IPS DF 19.7 (cell line): ENCODE results near the gene ATP6V1F.

Source experiments
- DNase-seq: peaks from one replicate; pipeline ENCODE4 v3.0.0-alpha.2; 2013; ENCODE audit warnings: low read depth, low spot score

Gene ATP6V1F, protein sequence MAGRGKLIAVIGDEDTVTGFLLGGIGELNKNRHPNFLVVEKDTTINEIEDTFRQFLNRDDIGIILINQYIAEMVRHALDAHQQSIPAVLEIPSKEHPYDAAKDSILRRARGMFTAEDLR

DNA sequence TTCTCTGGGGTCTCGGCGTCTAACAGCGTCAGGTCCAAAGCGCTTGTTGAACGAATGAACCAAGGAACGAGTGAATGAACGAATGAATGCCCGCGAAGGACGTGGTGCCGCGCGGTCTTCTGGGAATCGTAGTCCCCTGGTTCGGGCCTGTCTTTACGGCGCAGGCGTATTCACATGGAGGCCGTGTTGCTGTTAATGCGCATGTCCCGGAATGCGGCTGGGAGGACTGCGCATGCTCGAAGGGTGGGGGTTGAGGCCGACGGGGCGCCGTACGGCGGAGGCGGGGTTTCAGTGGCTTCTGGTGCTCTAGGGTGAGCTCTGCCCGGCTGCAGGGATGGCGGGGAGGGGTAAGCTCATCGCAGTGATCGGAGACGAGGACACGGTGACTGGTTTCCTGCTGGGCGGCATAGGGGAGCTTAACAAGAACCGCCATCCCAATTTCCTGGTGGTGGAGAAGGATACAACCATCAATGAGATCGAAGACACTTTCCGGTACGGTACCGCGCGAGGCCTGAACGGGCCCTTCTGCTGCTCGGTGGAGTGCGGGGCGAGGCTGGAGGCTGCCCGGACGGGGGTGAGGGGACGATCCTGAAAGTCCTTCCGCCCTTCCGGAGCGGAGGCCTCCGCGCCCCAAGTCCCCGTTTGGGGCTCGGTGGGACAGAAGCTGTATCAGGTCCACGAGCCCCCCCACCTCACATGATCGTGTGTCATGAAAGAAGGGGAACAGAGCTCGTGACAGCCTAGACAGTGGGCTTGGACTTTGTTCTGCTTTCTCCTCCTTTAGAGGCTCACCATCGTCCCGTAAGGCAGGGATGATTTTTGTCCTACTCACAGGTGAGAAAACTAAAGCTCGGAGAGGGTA lies at the start of gene ATP6V1F:
Gene ATP6V1F (plus strand): TSS at position 286 of the 862 bp plus-strand sequence. CDS start 49 bp downstream, at position 335.
- DNase-seq = peak; percentile 90

DNA sequence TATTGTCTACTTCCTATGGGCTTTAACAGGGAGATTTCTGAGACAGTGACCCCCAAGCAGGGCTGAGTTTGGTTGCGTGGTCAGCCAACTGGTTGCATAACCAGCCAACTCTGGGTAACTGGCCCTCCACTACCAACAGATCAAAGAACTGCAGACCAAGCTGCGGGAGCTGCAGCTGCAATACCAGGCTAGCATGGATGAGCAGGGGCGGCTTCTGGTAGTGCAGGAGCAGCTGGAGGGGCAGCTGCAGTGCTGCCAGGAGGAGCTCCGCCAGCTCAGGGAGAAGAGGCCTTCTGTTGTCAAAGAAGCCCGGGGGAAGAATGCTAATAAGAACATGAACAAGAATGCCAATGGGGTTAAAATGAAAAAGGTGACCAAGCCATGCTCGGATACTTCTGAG lies 48.2 kb upstream of the ATP6V1F start:
- no peak for DNase-seq

DNA sequence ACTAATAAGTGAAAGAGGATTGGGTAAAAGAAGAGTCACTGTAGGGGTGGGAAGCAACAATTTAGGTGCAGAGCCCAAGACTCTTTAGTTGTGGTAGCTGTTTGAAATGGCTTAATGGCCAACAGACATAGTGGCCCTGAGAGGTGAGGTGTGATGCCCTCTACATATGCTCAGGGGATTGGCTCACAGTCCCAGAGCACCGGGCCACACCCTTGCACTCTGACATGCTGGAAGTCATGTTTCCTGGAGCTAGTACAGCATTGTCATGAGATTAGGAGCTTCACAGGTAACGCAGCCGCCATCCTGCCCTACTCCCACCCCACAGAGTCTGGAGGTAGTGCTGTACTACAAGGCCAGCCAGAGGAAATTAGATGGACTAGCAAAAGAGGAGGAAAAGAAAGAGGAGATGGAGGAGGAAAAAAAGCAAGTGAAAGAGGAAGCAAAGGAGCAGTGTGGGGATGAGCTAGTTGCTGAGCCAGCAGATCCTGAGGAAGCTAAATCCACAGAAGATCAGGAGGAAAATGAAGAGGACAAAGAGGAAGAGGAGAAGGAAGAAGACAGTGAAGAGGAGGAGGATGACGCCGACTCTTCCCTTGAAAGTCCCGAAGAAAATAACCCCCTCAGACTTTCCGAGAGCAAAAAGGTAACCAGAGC lies 47.2 kb upstream of the ATP6V1F start:
- DNase-seq = no peak

DNA sequence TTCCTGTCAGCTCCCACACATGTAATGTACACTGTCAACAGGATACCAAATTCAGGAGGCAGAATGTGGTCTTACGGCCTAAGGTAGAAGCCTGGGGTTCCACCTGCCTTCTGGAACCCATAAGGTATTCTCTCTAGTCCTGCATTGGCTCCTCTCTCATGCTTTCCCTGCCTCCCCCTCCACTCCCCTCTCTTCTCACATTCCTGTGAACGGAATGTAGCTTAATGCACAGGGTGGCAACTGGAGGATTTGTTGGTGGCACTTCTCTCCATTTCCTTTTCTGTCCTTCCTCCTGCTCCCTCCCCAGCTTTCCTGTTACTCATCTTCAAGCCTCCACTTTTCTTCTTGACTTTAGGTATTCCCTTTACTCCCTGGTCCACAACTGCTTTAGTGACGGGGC lies 44.0 kb upstream of the ATP6V1F start:
- DNase-seq = no peak

DNA sequence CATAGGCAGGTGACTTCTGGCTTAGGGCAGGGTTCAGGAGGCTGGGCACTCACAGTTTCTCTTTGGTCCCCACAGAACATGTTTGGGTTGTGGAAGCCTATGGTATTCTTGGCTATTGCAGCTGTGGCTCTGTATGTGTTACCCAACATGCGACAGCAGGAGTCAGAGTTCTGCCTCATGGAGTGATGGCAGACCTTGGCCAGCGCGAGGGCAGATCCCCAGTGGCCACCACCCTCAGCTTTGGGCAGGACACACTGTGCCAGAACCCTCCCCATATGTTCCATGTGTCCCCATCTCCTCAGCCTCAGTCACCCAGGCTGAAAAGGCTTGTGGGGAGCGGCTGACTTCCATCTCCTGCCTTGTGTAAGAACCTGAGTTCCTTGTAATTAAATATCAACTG lies 40.9 kb upstream of the ATP6V1F start:
- no peak for DNase-seq

DNA sequence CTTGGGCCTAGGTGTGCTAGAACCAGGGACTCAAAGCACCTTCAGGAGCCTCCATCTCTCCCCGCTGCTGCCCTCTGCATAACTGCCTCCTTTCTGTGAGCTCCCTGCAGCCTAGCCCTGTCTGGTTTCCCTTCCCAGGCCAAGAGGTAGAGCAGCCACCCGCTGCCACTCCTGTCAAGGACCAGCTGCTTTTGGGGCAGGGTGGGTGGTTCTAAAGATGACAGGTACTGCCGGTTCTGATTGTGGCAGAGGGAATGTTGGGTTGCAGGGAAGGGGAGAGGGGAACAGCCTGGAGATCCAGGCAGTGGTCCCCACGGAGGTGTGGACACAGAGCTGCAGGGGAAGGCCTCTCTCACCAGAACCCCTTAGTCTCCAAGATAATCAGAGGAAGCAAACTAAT lies 36.1 kb upstream of the ATP6V1F start:
- no peak for DNase-seq

DNA sequence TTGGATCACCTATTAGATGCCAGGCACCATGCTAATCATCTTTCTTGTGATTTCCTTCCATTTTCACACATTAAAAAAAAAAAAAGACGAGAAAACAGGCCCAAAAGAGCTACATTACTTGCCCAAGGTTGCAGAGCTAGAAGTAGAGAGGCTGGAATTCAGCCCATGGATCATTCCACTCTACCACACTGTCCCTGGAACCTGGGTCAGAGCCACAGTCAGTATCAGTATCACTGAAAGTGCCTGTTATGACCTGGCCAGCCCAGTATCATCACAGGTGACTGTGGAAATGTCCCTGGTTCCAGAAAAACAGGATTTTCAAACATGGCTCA lies 35.8 kb upstream of the ATP6V1F start:
- DNase-seq = no peak

DNA sequence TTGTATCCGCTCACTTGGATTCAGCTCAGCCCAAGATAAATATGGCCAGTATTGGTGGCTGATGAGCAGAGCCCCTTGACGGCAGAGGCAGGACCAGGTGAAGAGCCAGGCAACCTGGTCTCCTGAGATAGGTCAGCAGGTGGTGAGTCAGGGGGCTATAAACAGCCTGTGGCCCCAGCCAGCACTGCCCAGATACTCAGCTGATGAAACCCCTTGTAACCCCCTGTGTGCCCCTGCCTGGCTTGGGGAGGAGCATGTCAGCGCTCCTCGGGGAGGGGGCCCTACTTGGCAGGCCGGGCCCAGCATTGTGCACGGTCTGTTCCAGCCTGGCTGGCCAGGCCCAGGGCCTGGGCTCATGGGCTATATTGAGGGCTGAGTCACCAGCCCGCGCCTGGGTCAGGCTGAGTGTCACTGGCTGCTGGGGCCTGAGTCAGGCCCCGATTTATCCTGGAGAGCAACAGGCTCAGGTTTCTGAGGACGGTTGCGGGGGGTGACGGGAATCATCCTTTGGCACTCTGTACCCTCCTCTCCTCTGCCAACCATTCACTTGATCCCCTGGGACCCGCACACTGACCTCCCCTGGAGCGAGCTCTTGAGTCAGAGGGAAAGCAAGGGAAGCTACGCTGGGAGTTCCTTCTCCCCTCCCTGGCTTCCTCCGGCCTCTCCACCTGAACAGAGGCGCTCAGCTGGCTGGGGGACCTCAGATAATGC lies 35.3 kb upstream of the ATP6V1F start:
- no peak for DNase-seq

DNA sequence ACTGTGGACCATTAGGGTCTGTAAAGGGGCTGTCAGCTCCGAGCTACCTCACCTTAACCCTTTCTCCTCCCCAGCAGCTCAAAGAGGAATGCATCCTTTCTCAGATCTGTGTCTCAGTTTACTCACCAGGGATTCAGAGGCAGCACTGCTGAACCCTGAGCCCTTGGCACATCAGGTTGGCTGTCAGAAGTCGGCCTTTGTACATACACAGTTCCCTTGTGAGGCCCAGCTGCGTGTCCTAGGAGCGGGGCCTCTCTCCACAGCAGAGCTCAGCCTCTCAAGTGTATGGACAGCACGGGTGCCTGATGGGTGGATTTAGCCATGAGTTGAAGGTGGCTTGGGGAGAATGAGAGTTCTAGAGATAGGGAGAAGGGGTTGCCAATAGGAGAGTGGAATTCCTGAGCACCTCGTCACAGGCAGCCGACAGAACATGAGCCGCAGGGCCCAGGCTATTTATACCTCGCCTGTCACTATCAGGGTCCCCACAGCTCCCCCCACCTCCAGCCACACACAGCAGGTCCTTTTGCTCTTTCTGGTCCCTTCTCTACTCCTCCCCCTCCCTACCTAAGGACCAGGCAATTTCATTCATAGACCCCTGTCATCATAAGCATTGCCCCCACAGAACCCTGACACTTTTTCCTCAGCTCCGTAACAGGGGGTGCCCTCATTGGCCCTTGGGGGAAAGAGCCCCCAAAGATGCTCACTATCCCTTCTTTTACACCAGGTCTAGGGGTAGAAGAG lies 34.5 kb upstream of the ATP6V1F start:
- DNase-seq = no peak

DNA sequence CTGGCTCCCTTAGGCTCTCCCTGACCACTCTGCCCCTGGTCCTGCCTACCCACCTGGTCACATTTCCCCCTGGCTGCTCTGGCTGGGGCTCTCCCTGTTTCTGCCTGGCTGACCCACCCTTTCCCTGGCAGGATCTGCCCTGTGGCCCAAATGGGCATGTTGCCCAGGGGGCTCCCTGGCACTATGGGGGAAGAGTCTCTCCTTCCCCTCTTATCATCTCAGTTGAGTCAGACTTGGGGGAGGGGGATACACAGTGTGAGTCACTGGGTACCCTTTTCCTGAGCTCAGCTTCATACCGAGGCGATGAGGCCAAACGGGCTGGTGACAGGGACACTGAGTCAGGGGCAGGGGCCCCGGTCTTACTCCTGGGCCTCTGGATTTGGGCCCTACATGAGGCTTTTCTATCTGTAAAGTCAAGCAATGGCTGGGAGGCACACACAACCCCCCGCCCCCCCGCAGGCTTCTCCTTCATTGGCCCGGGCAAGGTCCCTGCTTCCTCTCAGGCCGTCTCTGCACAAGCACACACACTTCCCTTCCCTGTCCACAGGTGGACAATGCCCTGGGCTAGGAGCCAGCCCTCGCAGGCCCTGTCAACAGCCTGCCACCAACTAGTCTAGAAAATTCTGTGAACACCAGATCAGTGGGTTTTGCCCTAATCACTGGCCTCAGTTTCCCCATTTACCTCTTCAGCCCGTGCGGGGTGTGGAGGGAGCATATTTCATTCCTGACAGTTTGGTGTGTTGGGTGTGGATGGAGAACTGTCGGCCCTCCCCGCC lies 33.1 kb upstream of the ATP6V1F start:
- DNase-seq = no peak

DNA sequence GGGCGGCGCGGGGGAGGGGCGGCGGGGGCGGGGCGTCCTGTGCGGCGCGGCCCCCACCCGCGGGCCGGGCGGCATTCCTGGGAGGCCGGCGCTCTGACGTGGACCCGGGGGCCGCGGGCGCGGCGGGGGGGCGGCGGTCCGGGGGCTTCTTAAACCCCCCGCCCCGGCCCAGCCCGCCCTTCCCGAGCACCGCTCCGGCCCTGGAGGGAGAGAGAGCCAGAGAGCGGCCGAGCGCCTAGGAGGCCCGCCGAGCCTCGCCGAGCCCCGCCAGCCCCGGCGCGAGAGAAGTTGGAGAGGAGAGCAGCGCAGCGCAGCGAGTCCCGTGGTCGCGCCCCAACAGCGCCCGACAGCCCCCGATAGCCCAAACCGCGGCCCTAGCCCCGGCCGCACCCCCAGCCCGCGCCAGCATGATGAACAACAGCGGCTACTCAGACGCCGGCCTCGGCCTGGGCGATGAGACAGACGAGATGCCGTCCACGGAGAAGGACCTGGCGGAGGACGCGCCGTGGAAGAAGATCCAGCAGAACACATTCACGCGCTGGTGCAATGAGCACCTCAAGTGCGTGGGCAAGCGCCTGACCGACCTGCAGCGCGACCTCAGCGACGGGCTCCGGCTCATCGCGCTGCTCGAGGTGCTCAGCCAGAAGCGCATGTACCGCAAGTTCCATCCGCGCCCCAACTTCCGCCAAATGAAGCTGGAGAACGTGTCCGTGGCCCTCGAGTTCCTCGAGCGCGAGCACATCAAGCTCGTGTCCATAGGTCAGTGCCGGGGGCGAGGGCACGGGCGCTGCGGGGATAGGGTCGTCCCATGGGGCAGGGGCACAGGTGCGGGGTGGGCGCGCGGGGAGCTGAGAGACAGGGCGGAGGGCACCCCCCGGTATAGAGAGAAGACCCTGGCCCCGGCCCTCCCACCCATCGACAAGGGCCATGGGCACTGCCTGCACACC lies 32.2 kb upstream of the ATP6V1F start, which contains the start of gene FLNC:
Gene FLNC (plus strand): TSS at position 176 of the 947 bp plus-strand sequence. CDS start 232 bp downstream, at position 408.
- DNase-seq = no peak

DNA sequence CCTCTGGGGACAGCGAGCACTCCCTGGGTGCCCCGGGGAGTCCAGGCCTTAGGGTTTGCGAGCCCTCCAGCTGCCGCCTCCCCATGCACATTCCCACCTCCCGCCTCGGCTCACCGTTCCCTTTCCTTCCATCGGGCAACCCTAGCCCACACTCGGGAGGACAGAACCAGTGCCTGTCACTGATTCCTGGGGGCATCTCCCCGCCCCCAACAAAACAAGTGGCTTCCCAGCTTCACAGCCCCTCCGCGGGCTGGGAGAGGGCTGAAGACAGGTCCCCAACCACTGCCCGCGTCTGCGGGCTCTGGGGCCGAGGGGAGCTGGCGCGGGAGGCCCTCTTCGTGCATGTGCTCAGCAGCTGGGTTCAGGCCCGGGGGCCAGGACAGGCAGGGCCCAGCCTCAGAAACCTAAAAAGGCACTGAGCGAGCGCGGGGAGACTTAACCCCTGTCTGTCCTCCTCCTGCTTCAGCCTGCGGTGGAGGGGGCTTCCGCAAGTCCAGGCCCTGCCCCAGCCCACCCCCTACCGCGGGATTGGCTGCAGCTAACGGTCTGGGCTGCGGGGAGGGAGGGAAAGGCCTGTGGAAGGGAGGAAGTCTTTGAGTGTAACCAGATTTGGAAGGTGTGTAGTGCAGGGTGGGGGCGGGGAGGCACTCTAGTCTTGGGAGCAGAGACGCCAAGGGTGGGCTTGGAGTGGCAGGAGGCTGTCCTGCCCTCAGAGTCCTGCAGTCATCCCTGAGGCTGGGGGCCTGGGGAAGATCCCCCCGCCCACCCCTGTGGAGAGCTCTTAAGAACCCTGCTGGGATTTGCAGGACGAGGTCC lies 31.3 kb upstream of the ATP6V1F start:
- DNase-seq = no peak

DNA sequence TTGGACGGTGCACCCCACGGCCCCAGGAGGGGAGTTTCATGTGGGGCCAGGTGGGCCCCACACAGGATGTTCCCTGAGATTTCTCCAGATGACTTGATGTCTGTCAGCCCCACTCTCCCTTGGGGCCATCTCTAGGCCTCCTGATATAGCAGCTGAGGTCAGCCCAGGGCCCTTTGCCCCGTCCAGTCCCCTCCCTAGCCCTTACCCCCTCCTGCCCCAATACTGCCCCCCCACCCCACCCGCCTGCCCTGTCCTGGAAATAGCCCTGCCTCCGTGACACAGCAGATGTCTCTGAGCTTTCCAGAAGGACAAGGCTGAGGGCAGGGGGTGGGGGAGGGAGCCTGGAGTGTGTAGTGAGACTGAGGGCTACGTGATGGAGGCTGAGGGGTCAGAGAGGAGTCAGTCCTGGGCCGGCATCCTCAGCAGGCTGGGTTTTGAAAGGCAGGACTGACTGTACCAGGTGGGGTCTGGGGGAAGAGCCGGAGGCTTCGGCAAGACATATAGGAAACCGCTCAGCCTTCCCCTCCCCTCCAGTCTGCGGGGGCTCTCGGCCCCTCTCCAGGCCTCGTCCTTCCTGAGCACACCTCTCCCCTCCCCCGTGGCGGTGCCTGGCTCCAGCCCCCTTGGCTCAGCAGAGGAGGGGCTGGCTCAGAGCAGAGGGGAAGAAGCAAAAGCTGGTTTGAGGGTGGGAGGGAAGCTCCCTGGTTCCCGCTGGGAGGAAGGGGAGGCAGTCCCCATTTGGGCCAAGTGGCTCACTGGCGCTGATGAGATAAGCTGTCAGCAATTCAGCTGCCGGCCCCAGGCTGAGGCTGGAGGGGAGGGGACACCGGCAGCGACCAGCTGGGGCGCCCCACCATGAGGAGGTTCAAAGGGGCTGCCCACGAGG lies 30.4 kb upstream of the ATP6V1F start:
- peak; percentile 56 for DNase-seq

DNA sequence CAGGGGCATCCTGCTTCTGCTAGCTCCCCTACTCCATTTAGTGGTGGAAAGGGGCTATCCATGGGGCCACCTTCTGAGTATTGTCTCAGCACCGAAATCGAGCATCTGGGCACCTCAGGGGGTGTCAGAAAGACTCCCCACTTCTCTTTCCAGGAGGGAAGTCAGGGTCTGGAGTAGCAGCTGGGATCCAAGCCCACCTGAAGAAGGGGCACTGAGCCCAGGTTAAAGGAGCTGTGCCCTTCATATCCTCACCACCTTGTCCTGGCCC lies 29.8 kb upstream of the ATP6V1F start:
- DNase-seq = no peak

DNA sequence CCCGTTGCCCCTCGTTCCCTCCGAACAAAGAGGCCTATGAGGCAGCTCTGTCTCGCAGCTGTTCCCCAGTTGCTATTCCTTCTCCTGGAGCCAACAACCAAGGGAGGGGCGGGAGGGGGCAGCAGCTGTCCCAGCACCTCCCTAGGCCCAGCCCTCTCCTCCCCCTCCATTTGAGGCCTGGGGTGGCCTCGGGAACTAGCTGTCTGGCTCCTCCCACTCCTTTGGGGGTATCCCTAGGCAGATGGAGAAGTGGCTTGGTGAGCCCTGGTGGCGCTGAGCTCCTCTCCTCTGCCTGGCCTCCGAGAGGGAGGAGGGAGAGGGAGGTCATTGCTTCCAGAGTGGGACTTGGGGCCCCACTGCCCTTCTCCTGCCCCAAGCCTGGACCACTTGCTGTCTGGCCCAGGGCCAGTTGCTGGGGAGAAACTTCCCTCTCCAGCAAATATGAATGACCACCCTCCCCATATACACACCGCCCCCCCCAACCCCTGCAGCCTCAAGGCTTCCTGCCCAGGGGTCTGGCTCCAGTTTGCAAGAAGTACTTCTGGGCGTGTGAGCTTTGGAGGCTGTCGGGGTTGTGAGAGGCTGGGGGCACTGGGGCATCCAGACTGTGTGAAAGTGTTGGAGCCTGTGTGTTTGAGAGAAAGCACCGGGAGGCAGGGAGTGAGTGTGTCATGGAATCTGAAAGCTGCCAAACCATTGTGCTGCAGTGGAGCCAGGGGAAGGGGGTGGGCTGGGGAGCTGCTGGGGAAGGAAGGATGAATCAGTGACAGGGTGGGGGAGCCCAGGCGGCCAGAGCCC lies 29.3 kb upstream of the ATP6V1F start:
- DNase-seq = no peak

DNA sequence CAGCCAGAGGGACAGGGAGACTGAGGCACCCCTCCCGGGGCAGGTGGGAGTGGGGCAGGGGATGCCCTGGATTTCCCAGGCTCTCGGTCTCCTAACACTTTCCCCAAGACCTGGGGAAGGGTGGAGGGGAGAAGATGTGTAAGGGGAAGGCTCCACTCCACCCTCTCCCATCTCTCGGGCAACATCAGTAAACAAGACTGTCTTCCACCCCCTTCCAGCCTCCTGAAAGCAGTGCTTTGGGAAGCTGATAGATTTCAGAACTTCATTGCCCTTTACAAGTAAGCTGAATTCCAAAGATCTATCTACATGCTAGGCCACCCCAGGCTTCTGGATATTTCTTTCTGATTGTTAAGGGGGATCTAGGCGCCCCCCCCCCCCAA lies 28.7 kb upstream of the ATP6V1F start:
- DNase-seq = no peak

DNA sequence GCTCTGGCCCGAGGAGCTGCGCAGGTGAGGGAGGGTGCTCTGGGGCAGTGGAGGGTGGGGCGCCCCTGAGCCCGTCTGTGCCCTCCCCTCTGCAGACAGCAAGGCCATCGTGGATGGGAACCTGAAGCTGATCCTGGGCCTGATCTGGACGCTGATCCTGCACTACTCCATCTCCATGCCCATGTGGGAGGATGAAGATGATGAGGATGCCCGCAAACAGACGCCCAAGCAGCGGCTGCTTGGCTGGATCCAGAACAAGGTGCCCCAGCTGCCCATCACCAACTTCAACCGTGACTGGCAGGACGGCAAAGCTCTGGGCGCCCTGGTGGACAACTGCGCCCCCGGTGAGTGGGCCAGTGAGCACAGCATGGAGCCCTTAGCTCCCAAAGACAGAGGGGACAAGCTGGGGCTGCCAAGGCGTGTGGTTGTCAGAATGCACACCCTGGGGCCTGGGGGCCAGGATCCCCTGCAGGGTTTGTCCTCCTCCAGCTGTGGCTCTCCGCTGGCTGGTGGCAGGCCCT lies 27.4 kb upstream of the ATP6V1F start:
- no peak for DNase-seq
